Smooth muscle cell of the brain vasculature (primary cell): ENCODE results near the gene PCDH10.
"Not testable (repeated sequence)": the region's sequence is repeated elsewhere in the genome, so short reads cannot be mapped to it uniquely, and the experiment has no call there.

Source experiments
- DNase-seq: peaks from one replicate; pipeline ENCODE4 v3.0.0-alpha.2; 2012; ENCODE audit warnings: low read depth, low spot score

The PCDH10 gene

GRCh38 chr4:133233922-133234321 lies 84.8 kb downstream of the PCDH10 start:
- DNase-seq, result no peak

- DNase-seq, result not testable (repeated sequence)
Measured at GRCh38 chr4:133240451-133240850, 91.4 kb downstream of the PCDH10 start.
